ENCODE results near the gene DMD. TPM values are rescaled to one million over a fixed set of nuclear protein-coding genes. Genes with fewer than 3 reads are reported as not detected.
"Not testable (repeated sequence)": the region's sequence is repeated elsewhere in the genome, so short reads cannot be mapped to it uniquely, and the experiment has no call there.

Gene DMD
- total RNA-seq, 1 donor from 2014 or later, result 1.7 TPM

DNA sequence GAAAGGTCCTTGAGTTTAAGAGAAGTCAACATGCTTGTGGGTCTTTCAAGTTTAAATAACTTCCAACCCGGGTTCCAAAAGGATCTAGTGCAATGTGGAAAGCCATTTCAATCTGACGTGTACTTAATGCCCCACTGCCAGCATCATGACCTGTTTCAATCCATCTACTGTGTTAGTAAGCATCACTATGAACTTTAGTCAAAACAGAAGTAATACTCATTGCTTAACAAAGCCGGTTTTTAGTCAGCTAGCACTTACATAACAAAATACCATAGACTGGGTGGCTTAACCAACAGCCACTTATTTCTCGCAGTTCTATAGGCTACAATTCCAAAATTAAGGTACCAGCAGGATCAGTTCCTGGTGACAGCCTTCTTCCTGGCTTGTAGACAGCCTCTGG, 677.5 kb downstream of the DMD start:
- Mint-ChIP-seq H3K4me3 (ENCODE audit: unreplicated experiment) (no peak overlapping the region), H3K4me1 (ENCODE audit: low read depth, unreplicated experiment) (no peaks in the 10 kb centered on the region), H3K27me3 (ENCODE audit: unreplicated experiment) (no peaks in the 10 kb centered on the region), H3K27ac (ENCODE audit: unreplicated experiment) (no peak overlapping the region), H3K9me3 (ENCODE audit: unreplicated experiment) (no peaks in the 10 kb centered on the region), H3K36me3 (ENCODE audit: unreplicated experiment) (no peaks in the 10 kb centered on the region)
- TF ChIP-seq, protein P1, sequence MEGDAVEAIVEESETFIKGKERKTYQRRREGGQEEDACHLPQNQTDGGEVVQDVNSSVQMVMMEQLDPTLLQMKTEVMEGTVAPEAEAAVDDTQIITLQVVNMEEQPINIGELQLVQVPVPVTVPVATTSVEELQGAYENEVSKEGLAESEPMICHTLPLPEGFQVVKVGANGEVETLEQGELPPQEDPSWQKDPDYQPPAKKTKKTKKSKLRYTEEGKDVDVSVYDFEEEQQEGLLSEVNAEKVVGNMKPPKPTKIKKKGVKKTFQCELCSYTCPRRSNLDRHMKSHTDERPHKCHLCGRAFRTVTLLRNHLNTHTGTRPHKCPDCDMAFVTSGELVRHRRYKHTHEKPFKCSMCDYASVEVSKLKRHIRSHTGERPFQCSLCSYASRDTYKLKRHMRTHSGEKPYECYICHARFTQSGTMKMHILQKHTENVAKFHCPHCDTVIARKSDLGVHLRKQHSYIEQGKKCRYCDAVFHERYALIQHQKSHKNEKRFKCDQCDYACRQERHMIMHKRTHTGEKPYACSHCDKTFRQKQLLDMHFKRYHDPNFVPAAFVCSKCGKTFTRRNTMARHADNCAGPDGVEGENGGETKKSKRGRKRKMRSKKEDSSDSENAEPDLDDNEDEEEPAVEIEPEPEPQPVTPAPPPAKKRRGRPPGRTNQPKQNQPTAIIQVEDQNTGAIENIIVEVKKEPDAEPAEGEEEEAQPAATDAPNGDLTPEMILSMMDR (IDR thresholded peaks at IDR 0.05; ENCODE audit: partially characterized antibody, unreplicated experiment), result no peak
- DNase-seq, result no peak

DNA sequence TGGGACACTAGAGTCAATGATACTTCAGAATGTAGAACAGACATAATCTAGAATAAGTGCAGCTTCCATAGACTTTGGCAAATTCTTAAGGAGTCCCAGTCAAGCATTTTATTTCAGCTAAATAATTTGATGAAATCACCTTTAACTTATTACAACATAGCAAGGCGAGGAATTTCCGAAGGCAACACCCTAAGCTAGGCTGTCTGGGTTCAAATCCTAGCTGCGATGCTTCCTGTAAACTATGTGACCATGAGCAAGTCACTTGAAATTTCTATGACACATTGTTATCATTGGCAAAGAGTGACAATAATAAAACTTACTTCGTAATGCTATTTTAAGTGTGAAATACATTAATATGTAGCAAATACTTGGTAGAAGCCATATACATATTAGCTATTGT, 679.1 kb downstream of the DMD start:
- TF ChIP-seq, protein P1 (IDR thresholded peaks at IDR 0.05; ENCODE audit: partially characterized antibody, unreplicated experiment), result no peak
- H3K4me1 Mint-ChIP-seq (ENCODE audit: low read depth, unreplicated experiment), result no peaks in the 10 kb centered on the region
- H3K4me3 Mint-ChIP-seq (ENCODE audit: unreplicated experiment), result no peak overlapping the region
- no peak for DNase-seq
- H3K36me3 Mint-ChIP-seq (ENCODE audit: unreplicated experiment), result no peaks in the 10 kb centered on the region
- no peak overlapping the region for H3K27ac Mint-ChIP-seq (ENCODE audit: unreplicated experiment)
- no peaks in the 10 kb centered on the region for H3K9me3 Mint-ChIP-seq (ENCODE audit: unreplicated experiment)
- H3K27me3 Mint-ChIP-seq (ENCODE audit: unreplicated experiment), result no peaks in the 10 kb centered on the region

DNA sequence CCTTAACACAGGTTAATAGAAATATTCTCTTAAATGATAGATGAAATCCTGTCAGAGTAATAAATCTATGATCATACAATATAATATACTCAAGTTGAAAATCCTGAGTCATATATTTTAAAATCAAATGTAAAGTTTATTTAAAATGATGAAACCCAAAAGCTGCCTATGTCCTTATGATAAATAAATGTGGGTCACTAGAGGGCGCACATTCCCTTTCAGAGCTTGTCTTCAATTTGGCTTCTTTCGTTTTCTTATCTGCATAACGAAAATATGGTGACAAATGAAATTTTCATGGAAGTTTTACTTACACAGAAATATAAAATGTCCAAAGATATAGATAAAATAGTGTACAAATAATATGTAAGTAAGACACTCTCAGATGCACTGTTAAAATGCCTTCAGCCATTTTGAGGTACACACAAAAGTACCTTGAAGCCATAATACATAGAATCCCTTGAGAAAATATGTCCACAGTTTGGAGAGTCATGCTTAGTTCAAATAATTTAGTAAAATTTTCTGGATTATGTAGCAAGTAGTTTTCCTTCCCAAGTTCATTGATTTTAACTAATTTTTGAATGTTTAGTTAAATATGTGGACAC, 680.4 kb downstream of the DMD start:
- Mint-ChIP-seq H3K27me3 (ENCODE audit: unreplicated experiment) (no peaks in the 10 kb centered on the region), H3K27ac (ENCODE audit: unreplicated experiment) (no peak overlapping the region), H3K4me1 (ENCODE audit: low read depth, unreplicated experiment) (no peaks in the 10 kb centered on the region), H3K4me3 (ENCODE audit: unreplicated experiment) (no peak overlapping the region), H3K36me3 (ENCODE audit: unreplicated experiment) (no peaks in the 10 kb centered on the region), H3K9me3 (ENCODE audit: unreplicated experiment) (no peaks in the 10 kb centered on the region)
- TF ChIP-seq, protein P1 (IDR thresholded peaks at IDR 0.05; ENCODE audit: partially characterized antibody, unreplicated experiment), result peak; percentile 59
- DNase-seq, result no peak

DNA sequence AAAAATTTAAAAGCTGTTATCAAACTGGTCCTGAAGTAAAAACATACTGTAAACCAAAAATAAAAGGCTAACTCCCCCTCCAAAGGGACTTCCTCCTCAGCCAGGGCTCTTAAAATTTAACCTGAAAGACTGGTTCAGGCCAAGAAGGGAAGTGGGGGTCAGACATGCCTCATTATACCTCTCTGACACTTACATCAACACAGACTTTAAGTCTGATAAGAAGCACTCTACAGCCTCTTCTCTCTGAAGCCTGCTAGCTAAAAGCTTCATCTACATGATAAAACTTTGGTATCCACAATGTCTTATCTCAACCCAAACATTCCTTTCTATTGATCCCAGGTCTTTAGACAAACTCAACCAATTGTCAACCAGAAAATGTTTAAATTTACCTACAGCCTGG, 682.9 kb downstream of the DMD start:
- not testable (repeated sequence) for DNase-seq; H3K27ac Mint-ChIP-seq (ENCODE audit: unreplicated experiment); H3K4me3 Mint-ChIP-seq (ENCODE audit: unreplicated experiment); H3K4me1 Mint-ChIP-seq (ENCODE audit: low read depth, unreplicated experiment); H3K36me3 Mint-ChIP-seq (ENCODE audit: unreplicated experiment); H3K9me3 Mint-ChIP-seq (ENCODE audit: unreplicated experiment); H3K27me3 Mint-ChIP-seq (ENCODE audit: unreplicated experiment)

DNA sequence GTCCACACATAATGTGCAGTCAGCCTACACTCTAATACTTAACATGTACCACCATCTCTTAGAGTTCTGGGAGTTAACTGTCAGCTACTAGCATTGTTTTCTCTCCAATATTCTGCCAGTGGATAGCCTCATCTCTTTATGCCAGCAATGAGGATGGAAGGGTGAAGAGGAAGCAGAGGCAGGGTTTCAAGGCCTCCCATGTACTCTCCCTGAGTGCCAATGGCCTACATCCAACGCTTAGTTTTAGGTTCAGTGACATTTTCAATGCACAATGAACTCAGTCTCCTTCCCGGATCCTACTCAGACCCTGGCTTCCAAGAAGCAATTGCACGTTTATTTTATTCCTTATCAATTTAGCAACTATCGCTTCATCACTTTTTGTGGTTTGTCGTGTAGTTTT, 686.1 kb downstream of the DMD start:
- Mint-ChIP-seq H3K9me3 (ENCODE audit: unreplicated experiment) (no peaks in the 10 kb centered on the region), H3K4me1 (ENCODE audit: low read depth, unreplicated experiment) (no peaks in the 10 kb centered on the region), H3K27ac (ENCODE audit: unreplicated experiment) (no peak overlapping the region), H3K4me3 (ENCODE audit: unreplicated experiment) (no peak overlapping the region), H3K36me3 (ENCODE audit: unreplicated experiment) (no peaks in the 10 kb centered on the region), H3K27me3 (ENCODE audit: unreplicated experiment) (peaks cover 3% of the 10 kb centered on the region)
- DNase-seq, result no peak
- TF ChIP-seq, protein P1 (IDR thresholded peaks at IDR 0.05; ENCODE audit: partially characterized antibody, unreplicated experiment), result no peak
